ENCODE measurements around the gene WNT6.

WNT6 gene

DNA sequence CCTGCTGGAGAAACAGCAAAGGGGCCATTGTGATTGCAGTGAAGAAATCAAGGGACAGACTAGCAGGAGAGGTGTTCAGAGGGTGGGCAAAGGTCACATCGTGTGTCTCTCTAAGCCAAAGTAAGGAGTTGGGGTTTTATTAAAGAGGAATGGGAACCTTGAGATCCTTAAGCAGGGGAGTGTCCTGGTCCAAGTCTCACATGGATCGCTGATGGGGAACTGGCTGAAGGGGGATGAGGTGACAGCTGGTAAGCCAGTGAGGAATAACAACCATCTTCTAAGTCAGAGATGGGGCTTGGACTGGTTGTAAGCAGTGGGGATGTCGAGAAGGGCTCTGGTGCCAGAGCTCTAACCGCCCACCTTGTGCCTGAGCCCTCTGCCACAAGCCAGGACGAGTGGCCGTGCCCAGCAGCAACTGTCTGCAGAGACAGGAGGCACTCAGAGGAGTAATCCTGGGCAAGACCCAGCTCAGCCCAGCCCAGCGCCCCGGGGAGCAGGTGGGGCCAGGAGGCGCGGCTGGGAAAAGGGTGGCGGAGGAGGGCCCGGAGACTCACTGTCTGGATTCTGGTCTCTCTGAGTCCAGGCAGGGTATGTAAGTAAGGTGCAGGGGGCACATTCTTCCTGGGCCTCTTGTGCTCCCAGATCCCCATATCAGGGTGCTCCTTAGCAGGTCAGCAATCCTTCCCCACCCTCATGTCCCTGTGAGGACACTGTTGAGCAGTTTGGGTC, 34.7 kb downstream of the WNT6 start:
- DNase-seq, result no peak

DNA sequence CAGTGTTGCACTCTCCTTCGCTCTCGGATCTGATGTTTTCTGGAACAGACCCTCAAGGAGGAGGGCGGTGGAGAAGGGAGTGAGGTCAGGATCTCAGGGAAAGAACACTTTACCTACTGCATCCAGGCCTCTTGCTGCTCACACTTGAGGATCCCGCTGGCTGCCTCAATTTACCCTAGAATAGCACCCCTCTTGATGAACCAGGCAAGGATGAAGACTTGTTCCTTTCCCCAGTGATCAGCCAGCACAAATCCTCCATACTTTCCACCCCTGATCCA, 35.2 kb downstream of the WNT6 start:
- DNase-seq, result no peak

DNA sequence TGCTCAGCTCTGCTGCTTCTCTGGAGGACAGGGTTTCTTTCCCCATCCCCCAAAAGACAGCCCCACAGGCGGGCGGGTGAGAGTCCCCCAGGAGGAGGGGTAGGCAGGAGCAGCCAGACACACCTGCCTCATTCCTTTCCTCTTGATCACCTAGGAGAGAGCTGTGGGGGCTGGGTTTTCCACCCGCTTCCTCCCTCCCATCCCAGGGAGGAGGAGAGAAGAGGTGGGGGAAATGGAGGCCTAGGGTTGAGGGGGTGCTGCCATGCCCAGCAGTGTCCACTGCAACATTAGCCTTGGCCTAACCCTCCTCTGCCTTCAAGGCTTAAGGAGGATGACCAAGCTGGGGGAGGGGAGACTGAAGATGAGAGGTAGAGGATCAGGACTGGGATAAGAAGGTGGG, 35.7 kb downstream of the WNT6 start:
- no peak for DNase-seq

DNA sequence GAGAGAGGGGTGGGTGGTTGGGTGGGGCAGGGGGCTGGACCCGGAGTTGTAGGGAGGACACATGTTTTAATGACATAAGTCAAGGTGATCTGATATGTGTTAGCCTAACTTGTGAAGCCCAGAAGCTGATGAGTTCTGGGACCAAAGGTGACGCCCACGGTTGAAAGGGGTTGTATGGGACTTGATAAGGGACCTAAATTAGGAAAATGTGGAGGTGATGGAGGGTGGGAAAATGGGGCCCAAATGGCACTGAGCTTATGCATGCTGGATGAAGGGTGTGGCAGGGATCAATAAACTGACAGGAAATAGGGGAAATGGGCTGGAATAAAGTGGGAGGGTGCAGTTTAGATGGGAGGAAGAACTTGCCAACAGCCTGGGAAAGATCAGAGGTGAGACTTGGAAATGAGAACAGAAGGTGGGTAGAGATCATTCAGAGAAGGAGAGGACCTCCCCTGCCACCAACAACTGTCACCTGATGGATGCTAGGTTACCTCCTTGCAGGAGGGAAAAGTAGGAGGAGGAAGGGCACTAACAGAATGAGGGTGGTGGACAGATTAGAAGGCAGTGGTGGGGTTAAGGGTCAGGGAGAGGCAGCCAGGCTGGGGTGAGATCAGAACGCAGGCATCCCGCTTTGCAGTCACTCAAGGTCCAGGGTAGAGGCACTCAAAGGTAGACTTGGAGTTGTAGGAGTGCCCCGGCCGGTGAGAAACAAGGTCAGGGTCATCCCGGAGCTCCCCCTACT, 36.3 kb downstream of the WNT6 start:
- DNase-seq, result no peak

DNA sequence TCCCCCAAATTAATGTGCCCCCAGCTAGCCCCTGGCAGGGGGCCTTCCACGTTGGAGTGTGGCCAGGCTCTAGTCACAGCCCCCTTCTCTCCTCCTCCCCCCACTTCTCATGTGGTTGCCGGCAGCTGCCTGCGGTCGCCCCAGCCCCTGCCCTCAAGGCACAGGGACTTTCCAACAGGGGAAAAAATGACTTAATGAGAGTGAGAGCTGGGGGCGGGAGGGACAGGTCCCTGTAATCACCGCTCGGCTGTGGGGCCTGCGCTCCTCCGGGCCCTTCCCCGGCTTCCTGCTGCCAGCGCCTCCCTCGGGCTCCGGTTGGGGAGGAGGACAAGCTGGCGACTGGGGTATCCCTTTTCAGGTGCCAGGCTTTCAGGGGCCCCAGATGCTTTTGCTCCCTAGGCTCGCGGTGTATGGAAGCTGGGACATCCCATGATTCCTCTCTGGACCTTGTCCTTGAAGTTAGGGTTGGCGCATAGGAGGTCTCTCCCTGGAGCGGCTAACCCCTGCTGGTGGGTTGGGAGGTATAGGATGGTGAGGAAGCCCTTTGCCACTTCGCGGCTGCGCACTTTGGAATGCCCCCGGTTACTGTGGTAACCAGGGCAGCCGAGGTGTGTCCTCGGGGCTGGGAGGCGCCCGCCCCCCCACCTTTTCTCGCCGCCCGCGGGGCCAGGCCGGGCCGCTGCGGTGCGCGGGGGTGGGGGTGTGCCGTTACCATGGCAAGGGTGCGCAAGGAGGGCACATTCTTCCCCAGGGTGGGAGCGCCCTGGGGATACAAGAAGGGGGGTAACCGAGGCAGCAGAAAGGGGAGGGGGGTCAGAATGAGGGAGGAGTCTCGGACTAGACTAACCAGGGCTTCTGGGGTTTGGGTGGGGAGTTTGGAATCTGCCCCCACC, 37.1 kb downstream of the WNT6 start:
- DNase-seq, result peak; percentile 82

DNA sequence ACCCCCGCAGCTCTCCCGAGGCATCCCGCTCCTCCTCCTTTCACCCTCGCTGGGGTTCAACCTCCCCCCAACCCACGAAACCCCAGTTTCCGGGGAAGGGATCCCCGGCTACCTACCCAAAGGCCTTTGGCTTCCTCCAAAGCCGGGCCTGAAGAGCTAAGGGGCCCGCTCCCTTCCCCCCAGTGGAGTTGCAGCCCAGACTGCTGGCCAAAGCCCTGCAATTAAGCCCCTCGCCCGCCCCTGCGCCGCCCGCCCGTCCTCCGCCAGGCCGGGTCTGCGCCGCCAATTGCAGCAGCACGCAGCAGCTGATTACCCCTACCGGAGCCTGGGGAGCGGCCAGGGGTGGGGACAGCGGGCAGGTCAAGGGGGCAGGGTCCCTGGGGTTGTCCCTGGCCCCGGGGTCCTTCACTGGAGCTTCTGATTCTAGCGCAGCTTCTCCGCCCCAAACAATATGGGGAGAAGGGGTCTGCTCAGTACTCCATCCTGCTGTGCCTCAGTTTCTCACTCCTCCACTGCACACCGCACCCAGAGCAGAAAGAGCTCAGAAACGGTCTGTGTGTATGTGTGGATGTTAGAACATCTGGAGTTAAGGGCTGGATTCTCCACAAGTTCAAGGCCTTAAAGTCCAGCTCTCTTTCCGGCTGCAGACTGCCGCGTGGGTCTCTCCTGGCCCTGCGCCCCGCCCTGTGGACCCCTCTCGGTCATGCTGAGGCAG, 37.9 kb downstream of the WNT6 start:
- no peak for DNase-seq

DNA sequence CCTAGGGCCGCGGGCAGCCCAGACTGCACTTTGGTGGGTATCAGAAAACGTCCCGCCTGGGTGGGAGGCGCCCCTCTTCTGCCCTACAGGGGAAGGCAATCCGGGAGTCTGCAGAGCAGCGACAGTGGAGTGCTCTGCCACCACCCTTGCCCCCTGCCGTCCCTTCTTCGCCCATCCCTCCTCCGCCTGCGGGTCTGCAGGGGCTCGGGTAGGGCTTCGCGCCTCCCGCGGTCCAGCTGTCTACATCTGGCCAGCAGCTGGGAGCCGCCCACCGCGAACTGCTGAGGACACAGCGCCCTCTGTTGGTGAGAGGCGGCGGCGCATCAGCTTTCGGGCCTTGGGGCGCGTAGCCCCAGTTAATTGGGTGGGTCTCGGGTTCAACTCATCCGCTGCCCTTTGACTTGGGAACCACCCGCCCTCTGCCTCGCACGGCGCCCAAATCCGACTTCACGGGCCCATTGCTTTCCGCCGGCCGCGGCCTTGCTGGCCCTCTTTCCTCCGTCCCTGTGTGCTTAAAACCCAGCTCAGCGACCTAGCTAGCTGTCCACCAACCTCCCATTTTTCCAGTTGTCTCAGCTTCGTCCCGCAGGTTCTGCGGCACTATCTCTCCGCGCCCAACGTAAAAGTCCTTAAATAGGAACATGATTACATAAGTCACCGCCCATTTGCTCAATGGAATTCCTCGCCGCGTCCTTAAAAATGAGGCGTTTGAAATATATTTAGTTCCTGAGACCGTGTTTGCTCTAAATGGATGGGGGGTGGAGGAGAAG, 38.7 kb downstream of the WNT6 start:
- peak; percentile 75 for DNase-seq

DNA sequence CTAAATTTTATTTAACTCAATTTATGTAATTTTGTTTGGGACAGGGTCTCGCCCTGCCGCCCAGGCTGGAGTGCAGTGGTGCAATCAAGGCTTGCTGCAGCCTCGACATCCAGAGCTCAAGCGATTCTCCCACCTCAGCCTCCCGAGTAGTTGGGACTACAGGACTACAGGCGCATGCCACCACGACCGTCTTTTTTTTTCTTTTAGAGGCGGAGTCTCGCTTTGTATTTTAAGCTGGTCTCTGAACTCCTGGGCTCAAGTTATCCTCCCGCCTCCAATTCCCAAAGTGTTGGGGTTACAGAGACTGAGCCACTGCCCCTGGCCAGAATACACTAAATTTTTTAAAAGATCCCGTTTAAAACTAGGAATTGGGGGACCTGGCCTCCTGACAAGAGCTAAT, 39.5 kb downstream of the WNT6 start:
- DNase-seq, result no peak

DNA sequence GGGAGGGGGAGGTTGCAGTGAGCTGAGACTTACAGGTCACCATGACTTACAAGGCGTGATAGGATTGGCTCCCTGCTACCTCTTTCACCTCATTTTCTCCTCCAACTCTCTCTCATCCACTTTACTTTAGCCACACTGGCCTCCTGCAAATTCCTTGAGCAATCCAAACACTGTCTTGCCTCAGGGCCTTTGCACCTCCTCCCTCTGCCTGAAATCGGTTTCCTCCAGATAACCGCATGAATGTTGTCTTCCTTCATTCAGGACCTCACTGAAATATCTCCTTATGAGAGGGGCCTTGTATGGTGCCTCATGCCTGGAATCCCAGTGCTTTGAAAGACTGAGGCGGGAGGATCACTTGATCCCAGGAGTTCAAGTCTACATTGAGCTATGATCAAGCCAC, 42.8 kb downstream of the WNT6 start:
- no peak for DNase-seq

DNA sequence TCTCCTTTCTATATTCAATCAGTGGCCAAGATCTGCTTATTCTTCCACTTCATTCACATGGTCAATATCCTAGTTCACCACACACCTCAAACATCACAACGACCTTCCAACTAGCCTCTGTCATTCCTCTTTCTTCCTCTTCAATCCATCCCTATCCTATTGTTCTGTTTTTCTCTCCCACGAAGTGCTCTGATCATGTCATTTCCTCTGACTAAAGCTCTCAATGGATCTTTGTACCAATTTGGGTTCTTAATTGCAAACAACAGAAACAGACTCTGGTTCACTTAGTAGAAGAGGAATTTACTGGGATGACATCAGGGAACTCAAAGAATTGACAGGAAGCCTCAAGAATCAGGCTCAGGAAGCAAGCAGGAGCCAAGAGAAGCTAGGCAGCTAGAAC, 44.6 kb downstream of the WNT6 start:
- no peak for DNase-seq

DNA sequence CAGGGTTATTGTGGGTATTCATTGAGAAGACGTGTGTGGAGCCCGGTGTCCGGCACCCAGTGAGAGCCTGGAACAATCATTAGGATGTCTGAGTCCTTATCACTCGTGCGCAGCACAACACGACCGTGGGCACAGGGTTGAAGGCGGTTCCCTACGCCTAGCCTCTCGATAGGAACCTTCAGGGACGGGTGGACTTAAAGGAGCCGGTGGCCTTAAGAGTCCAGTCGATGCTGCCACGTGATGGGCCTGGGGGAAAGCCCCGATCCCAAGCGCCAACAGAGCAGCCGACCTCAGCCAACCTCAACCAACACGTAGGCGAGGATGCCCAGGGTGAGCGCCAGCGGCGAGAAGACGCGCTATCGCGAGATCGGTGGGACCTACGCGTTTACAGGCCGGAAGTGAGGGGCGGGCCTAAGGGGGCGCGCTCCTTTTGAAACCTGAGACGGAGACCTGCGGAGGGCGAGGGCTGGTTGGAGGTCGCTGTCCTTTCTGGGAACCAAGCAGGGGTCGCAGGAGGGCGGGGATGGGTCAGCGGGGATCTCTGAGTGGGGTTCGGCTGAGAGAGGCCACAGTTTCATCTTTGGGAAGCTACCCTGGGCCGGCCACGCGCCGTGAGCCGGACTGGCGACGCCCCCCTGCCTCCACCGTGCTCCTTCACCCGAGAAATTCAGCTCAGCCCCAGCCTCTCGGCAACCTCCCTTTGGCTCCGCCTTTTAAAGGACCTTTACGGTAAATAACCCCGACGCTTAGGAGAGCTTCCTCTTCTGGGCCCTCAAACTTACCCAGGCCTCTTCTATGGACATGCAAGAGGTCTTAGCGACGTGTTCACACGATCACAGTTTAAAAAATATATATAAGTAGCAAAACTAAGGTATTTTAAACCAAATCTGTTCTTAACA, 49.4 kb downstream of the WNT6 start:
- peak; percentile 85 for DNase-seq

DNA sequence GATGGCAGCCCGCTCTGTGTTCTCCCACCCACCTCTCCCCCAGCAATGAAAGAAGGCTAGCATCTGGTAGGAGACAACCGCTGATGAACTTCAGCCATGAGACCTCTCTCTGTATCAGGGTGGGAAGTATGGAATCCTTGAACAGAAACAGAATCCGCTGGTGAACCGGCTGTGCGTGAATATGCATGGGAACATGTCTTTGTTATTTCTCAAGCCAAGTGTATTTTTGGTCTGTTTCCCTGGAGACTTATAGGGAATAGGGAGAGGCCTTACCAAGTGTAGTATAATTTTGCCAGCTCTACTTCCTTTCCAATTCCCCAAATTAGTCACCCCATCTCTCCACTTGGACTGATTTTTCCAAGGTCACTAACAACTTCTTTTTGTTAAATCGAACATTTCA, 51.1 kb downstream of the WNT6 start:
- DNase-seq, result no peak

DNA sequence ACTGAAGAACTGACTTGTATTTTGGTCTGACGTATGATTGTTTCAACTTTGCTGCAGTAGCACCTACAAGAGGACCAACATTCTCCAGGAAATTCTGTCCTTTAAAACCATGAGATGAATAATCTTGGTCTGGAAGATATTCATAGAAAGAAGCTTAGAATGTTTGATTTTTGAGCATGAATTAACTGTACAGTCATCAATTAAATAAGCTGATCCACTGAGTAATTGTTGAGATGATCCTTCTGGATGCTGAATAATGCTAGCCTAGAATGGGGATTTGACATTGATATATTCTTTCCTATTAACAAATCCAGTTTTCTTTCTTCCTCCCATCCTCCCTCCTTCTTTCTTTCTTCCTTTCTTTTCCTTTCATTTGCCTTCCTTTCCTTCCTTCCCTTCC, 60.9 kb downstream of the WNT6 start:
- DNase-seq, result no peak
